ENCODE results near the gene CELF5.
"Not testable (repeated sequence)": the region's sequence is repeated elsewhere in the genome, so short reads cannot be mapped to it uniquely, and the experiment has no call there.

Gene CELF5

GRCh38 chr19:3208317-3209207 is 15.9 kb upstream of the CELF5 start:
- DNase-seq: no peak

GRCh38 chr19:3210347-3211017 is 14.0 kb upstream of the CELF5 start:
- no peak for DNase-seq

- no peak for DNase-seq
Measured at GRCh38 chr19:3211191-3211590, 13.3 kb upstream of the CELF5 start.

- DNase-seq: no peak
Measured at GRCh38 chr19:3213159-3213558, 11.3 kb upstream of the CELF5 start.

GRCh38 chr19:3216874-3217273 is 7.6 kb upstream of the CELF5 start:
- DNase-seq: no peak

- DNase-seq: no peak
Measured at GRCh38 chr19:3220576-3220975, 3.9 kb upstream of the CELF5 start.

GRCh38 chr19:3221576-3221975 is 2.9 kb upstream of the CELF5 start:
- DNase-seq: not testable (repeated sequence)

GRCh38 chr19:3222709-3223108 is 1.8 kb upstream of the CELF5 start:
- no peak for DNase-seq

GRCh38 chr19:3225169-3225485 is 666 bp downstream of the CELF5 start:
- no peak for DNase-seq

GRCh38 chr19:3225677-3226093 is 1.2 kb downstream of the CELF5 start:
- no peak for DNase-seq

GRCh38 chr19:3227054-3227626 is 2.7 kb downstream of the CELF5 start:
- DNase-seq: no peak

- DNase-seq: no peak
Measured at GRCh38 chr19:3229346-3229743, 4.9 kb downstream of the CELF5 start.

GRCh38 chr19:3229888-3230496 is 5.5 kb downstream of the CELF5 start:
- no peak for DNase-seq

- no peak for DNase-seq
Measured at GRCh38 chr19:3231288-3231687, 6.8 kb downstream of the CELF5 start.

GRCh38 chr19:3233116-3233515 is 8.7 kb downstream of the CELF5 start:
- DNase-seq: no peak

- DNase-seq: no peak
Measured at GRCh38 chr19:3233831-3234230, 9.4 kb downstream of the CELF5 start.

- DNase-seq: no peak
Measured at GRCh38 chr19:3234800-3235199, 10.3 kb downstream of the CELF5 start.

- not testable (repeated sequence) for DNase-seq
Measured at GRCh38 chr19:3235604-3236003, 11.1 kb downstream of the CELF5 start.

GRCh38 chr19:3236272-3236671 is 11.8 kb downstream of the CELF5 start:
- DNase-seq: no peak

- no peak for DNase-seq
Measured at GRCh38 chr19:3238066-3238561, 13.7 kb downstream of the CELF5 start.

- DNase-seq: no peak
Measured at GRCh38 chr19:3239367-3239766, 14.9 kb downstream of the CELF5 start.

GRCh38 chr19:3243819-3244700 is 19.6 kb downstream of the CELF5 start:
- DNase-seq: no peak
